Activated CD8-positive, alpha-beta memory T cell treated with anti-CD3 and anti-CD28 coated beads, Interleukin-2, amount 50 U/mL, for 1 hour (primary cell): ENCODE data around the gene BCO1.

Experiments
- DNase-seq: peaks from one replicate; pipeline ENCODE4 v3.0.0-alpha.2; 2020; ENCODE audit errors: extremely low read depth

The BCO1 gene

GRCh38 chr16:81275795-81276194 lies 37.3 kb downstream of the BCO1 start:
- DNase-seq: no peak

DNA sequence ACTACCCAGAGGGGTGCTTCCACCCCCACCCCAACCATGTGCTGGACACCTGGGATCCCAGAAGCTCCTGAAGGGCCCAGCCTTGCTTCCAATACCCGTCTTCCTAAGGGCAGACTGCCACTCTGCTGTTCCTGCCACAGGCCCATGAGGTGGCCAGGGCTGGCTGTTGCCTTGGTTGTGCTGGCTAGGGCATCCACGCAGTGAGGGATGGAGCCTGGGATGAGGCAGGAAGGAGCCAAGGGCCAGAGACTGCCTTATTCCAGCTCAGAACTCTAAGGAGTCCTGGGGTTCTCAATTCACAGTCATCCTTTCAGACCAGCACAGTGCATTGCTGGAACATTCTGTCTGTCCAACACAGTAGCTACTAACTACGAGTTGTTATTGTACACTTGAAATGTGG lies 37.8 kb downstream of the BCO1 start:
- no peak for DNase-seq

GRCh38 chr16:81277541-81278080 lies 39.1 kb downstream of the BCO1 start:
- no peak for DNase-seq

- no peak for DNase-seq
Observed at GRCh38 chr16:81278526-81278925, 40.0 kb downstream of the BCO1 start.

DNA sequence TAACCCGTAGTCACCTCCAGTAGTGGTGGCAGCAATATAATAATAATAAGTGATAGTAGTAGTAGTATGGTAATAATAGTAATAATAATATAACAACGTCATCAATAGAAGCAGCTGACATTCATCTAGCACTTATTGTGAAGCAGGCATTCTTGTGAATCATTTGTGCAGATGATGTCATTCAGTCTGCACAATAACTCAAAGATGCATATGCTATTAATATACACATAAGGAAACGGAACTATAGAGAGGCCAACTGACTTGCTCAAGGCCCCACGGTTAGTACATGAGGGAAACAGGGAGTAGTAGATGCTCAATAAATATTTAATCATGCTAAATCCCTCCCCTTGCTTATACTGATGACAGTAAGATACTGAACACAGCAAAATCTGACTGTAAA lies 40.9 kb downstream of the BCO1 start:
- DNase-seq: no peak

DNA sequence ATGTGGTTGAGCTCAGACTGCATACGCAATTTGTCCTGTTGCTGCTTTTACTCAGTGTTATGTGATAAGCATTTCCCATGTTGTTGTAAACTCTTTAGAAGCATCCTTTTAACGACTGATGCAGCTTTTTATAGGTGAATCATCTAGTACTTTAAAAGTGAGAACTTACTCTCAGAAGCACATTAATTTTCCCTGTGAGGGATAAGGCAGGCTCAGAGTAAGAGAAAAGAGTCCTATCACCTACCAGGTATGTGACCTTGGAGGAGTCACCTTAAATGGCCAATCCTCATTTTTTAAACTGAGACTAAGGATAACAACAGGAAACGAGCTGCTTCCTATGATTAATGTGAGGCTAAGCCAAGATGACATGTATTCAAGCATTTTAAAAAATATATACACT lies 41.9 kb downstream of the BCO1 start:
- no peak for DNase-seq

DNA sequence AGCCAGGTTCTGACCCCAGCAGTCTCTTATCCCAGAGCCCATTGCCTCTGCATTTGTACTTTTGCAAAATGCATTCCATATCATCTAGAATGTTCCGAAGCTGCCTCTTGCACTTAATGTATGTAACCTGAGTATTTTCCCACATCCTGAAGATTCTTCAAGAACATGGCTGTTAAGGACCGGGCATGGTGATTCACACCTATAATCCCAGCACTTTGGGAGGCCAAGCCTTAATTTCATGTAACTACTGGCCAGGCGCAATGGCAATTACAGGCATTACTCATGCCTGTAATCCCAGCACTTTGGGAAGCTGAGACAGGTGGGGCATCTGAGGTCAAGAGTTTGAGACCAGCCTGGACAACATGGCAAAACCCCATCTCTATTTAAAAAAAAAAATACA lies 44.6 kb downstream of the BCO1 start:
- DNase-seq: no peak

DNA sequence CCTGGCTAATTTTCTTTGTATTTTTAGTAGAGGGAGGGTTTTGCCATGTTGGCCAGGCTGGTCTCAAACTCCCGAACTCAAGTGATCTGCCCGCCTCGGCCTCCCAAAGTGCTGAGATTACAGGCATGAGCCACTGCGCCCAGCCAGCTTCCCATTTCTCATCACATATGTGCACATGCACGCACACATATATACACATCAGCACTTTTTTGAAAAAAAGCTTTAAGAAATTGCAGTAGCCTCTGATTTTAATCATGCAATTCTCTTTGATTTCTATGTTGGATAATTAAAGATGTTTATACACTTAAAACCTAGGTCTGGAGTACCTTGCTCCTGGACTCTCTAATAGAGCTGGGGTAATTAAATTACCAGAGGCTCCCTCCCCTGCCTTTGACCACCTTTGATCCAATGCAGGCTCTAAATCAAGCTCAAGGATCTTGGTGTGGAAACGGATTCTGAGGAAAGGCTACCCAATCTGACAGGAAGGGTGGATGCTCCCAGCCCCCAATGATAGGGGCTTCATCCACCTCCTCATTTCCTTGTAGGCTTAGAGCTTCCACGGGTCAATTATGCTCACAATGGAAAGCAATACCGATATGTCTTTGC lies 46.6 kb downstream of the BCO1 start:
- DNase-seq: no peak

GRCh38 chr16:81286190-81286589 lies 47.7 kb downstream of the BCO1 start:
- no peak for DNase-seq

GRCh38 chr16:81291117-81291516 lies 52.6 kb downstream of the BCO1 start:
- DNase-seq: no peak

DNA sequence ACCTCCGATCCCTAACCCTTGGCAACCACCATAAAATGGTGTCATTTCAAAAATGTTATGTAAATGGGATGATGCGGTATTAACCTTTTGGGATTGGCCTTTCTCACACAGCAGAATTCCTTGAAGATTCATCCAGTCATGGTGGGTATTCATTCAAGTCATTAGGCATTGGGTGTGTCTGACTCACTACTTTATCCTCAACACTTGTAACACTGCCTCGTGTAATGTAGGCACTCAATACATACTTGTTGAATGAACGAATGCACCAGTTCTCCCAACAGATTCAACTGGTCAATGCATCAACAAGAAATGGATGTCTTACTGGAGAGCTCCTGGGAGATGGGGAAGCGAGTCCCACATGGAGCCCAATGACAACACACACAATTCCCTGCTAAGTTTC lies 54.4 kb downstream of the BCO1 start:
- DNase-seq: no peak

DNA sequence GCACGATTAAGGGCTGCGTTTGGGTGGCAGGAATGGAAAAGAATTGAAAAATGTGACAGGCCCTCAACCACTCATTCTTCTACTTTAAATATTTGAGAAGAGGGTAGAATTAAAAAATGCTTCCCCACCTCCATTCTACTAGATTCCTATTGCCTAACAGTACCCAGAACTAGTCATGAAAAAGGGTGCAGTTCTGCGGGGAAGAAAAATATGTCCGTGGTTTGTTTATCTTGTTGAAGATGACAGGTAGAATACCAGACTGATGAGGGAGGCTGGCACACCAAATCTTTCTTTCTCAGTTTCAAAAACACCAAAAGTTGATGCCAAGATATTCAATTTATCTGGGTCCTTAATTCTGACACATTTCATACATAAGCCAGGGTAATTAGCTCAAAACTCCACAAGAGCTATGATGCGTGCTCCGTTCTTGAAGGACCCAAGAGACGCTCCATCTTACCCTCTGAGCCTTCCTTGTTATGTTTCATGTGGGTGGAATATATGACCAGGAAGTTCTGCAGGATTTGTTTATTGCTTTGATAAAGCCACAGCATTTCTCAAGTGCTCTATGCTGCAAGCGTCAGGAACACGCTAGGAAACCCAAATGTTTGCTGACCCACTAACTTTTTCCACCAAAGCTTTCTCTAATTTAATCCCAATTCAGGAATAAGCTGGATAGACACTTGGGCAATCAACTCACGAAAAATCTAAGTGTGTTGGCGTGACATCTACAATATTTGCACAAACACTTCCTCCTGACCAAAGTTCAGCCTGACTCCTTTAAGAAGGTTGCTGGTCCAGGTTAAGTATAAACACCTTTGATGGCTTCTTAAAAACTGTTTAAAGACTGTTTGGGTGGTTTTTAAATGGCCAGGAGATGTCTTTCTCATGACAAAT lies 55.7 kb downstream of the BCO1 start:
- no peak for DNase-seq

GRCh38 chr16:81296631-81297030 lies 58.1 kb downstream of the BCO1 start:
- DNase-seq: no peak

DNA sequence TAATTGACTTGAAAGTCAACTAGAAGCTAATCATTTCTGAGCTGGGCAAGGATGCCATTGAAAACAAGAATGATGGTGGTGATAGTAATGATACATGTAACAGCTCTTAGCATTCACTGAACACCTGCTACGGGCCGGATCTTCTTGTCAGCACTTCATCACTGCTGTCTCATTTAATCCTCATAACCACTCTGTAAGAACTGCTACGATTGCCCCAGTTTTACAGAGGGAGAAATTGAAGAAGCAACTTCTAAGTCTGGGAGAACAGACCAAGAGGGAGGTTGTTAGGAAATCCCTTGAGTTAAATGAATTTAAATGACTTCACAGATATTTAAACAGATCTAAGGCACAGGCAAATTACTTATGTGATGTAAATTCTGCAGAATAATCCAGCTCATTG lies 69.3 kb downstream of the BCO1 start:
- no peak for DNase-seq

GRCh38 chr16:81310045-81310644 lies 71.7 kb downstream of the BCO1 start:
- no peak for DNase-seq

DNA sequence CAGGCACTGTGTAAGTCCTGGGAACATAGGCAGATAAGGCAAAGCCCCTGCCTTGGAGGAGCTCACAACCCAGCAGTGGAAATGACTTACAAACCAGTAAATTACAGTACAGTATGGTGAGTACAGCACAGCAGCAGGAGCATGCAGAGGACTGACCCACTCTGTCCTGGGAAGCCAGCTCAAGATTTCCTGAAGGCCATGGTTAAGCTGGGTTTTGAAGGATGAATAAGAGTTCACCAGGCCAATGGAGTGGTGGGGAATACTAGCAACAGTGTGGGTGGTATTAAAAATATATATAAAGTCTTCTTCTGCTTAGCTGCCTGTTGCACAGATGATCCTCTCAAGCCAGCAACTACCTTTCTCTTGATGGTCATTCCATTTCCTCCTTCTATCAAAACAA lies 73.3 kb downstream of the BCO1 start:
- DNase-seq: no peak

DNA sequence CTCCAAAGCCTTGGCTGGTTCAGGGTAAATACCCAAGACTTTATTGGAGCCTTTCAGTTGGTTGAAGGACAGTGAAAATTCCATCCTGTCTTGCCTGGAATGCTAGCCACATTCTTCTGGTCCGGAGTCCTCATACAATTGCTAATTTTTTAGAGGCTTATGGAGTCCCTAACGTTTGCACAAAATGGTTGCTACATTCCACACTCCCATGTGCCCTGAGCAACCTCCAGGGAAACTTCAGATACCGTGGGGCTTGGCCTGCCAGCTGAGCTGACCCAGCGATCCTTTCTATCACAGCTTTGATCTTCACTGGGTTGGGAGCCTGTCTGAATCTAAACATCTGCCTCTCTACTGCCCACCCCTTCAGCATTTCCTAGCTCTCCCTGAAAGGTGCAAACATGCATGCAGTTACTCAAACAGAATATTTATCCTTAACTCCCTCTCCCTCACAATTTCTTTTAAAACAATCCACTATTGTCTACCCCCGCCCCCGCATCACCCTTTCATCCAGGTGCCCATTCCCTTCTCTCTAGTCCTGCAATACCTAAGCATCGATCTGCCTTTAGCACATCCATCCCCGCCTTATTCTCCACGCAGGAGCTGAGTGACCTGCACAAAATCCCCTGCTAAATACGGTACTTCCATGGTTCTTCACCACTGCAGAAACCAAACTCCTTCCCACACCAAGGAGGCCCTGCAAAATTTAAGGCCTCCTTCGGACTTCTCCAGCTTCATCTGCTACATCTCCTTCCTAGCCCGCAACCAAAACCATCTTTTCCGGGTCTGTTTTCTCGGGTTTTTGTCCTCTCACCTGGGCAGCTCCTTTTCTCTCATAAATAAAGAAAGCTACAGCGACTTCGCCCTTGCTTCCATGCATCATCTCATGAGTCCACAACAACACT lies 75.5 kb downstream of the BCO1 start:
- DNase-seq: no peak

DNA sequence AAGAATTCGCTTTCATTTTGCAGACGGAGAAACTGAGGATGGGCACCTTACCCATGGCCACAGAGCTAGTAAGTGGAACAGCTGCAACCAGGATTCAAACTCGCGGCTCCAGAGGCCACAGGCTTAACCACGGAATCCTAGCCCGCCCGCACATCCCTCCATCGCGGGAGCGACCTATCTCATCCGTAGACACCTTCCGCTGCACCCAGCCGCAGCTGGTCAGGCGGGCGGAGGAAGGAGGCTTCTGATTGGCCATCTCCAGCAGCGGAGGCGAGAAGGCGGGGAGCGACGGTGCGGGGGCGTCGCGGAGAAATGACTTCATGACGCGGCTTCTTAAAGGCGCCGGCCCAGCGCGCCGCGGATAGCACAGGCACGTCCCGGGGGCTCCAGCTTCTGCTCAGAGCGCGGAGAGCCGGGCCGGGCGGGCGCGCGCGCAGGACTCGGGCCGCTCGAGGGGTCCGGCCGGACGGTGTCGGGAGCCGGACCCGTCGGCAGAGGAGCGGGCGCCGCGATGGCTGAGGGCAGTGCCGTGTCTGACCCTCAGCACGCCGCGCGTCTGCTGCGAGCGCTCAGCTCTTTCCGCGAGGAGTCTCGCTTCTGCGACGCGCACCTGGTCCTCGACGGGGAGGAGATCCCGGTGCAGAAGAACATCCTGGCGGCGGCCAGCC lies 76.2 kb downstream of the BCO1 start, which contains the start of gene GAN:
Gene GAN (plus strand): TSS at position 360 of the 668 bp plus-strand sequence. CDS start 152 bp downstream, at position 512.
- peak; percentile 73 for DNase-seq

- DNase-seq: peak; percentile 2
Observed at GRCh38 chr16:81315271-81316175, 77.0 kb downstream of the BCO1 start.

- DNase-seq: no peak
Observed at GRCh38 chr16:81316176-81316496, 77.6 kb downstream of the BCO1 start.
